Lower leg skin (tissue), 3 donors: ENCODE data around the gene HIC2.

Source experiments
- CTCF ChIP-seq, 3 donors: fragments of 450-650 bp; IDR thresholded peaks; one replicate each; pipeline ENCODE4 v1.5.1; 2016; ENCODE audit warnings: antibody characterized with exemption in 3 of 3, mild to moderate bottlenecking in 3 of 3, moderate library complexity in 2 of 3
- POLR2A ChIP-seq, 2 donors: fragments of 450-650 bp; IDR thresholded peaks; one replicate each; pipeline ENCODE4 v1.6.1; 2016 to 2017; ENCODE audit warnings: antibody characterized with exemption in 2 of 2, mild to moderate bottlenecking in 1 of 2, moderate library complexity in 1 of 2

- no peak for TF ChIP-seq CTCF (IDR thresholded peaks at IDR 0.05)
- TF ChIP-seq POLR2A (IDR thresholded peaks at IDR 0.05): no peak
Measured at GRCh38 chr22:21449531-21450319, 32.6 kb downstream of the HIC2 start.
